Mesenchymal stem cell (in vitro differentiated cells and primary cell): ENCODE measurements around the gene TEX10.

Experiments used
- DNase-seq: peaks from one replicate; pipeline ENCODE4 v3.0.0-alpha.2; 2013
- H2AFZ ChIP-seq: one replicate; pipeline ENCODE4 v1.6.1; 2013; ENCODE audit warnings: low read depth, mild to moderate bottlenecking, control low read depth, inconsistent platforms, low read length, moderate library complexity
- H2AK5ac ChIP-seq: 2 replicates; pipeline ENCODE4 v1.6.1; 2013; ENCODE audit warnings: low read length, moderate library complexity, mild to moderate bottlenecking, inconsistent platforms; ENCODE audit not compliant: severe bottlenecking
- H2BK120ac ChIP-seq: one replicate; pipeline ENCODE4 v1.6.1; 2013; ENCODE audit warnings: low read depth, mild to moderate bottlenecking, inconsistent platforms, low read length, moderate library complexity
- H2BK12ac ChIP-seq, 2 experiments: one replicate each; pipeline ENCODE4 v1.6.1; 2013; ENCODE audit warnings: inconsistent platforms in 2 of 2, low read length in 2 of 2, mild to moderate bottlenecking in 2 of 2, moderate library complexity in 2 of 2, control low read depth in 1 of 2
- H2BK15ac ChIP-seq: one replicate; pipeline ENCODE4 v1.6.1; 2013; ENCODE audit warnings: mild to moderate bottlenecking, low read depth, inconsistent platforms; ENCODE audit not compliant: poor library complexity, severe bottlenecking
- H2BK5ac ChIP-seq: 2 replicates; pipeline ENCODE4 v1.6.1; 2013; ENCODE audit warnings: low read depth, mild to moderate bottlenecking, low read length, control low read depth, inconsistent platforms; ENCODE audit not compliant: poor library complexity, severe bottlenecking
- H3K14ac ChIP-seq, 2 experiments: one replicate each; pipeline ENCODE4 v1.6.1; 2013; ENCODE audit warnings: inconsistent platforms in 2 of 2, low read length in 2 of 2, control low read depth in 1 of 2, mild to moderate bottlenecking in 1 of 2, moderate library complexity in 1 of 2
- H3K18ac ChIP-seq, 2 experiments: one replicate each; pipeline ENCODE4 v1.6.1; 2013; ENCODE audit warnings: inconsistent platforms in 2 of 2, low read length in 2 of 2, control low read depth in 1 of 2, low read depth in 1 of 2, mild to moderate bottlenecking in 1 of 2
- H3K23ac ChIP-seq, 2 experiments: one replicate each; pipeline ENCODE4 v1.6.1; 2013; ENCODE audit warnings: inconsistent platforms in 2 of 2, low read length in 2 of 2, mild to moderate bottlenecking in 2 of 2, moderate library complexity in 2 of 2, control low read depth in 1 of 2
- H3K27ac ChIP-seq: 2 replicates; pipeline ENCODE4 v1.5.1; 2013; ENCODE audit warnings: mild to moderate bottlenecking, moderate library complexity, low read length, control low read depth, inconsistent platforms; ENCODE audit not compliant: poor library complexity, severe bottlenecking
- H3K27me3 ChIP-seq, 2 experiments: 2 replicates each; pipeline versions ENCODE4 v1.6.1 to v1.7.0; 2013; ENCODE audit warnings: low read length in 2 of 2, mild to moderate bottlenecking in 2 of 2, moderate library complexity in 2 of 2, control low read depth in 1 of 2, inconsistent platforms in 1 of 2; ENCODE audit not compliant: control insufficient read depth in 1 of 2, insufficient read depth in 1 of 2
- H3K36me3 ChIP-seq, 2 experiments: 2 replicates each; pipeline versions ENCODE4 v1.6.1 to v1.7.0; 2013; ENCODE audit warnings: low read length in 2 of 2, control low read depth in 1 of 2, inconsistent platforms in 1 of 2, low read depth in 1 of 2, mild to moderate bottlenecking in 1 of 2; ENCODE audit not compliant: insufficient read depth in 2 of 2, control insufficient read depth in 1 of 2
- H3K4ac ChIP-seq, 2 experiments: one replicate each; pipeline ENCODE4 v1.6.1; 2013; ENCODE audit warnings: inconsistent platforms in 2 of 2, low read length in 2 of 2, mild to moderate bottlenecking in 2 of 2, moderate library complexity in 2 of 2, control low read depth in 1 of 2, low read depth in 1 of 2
- H3K4me1 ChIP-seq: 2 replicates; pipeline ENCODE4 v1.6.1; 2013; ENCODE audit warnings: low read depth, low read length, control low read depth; ENCODE audit not compliant: control insufficient read depth, insufficient read depth
- H3K4me2 ChIP-seq: 2 replicates; pipeline ENCODE4 v1.6.1; 2013; ENCODE audit warnings: low read length, mild to moderate bottlenecking, inconsistent platforms; ENCODE audit not compliant: poor library complexity, severe bottlenecking
- H3K4me3 ChIP-seq, 2 experiments: 2 replicates each; pipeline versions ENCODE4 v1.5.1 to v1.7.0; 2013; ENCODE audit warnings: low read length in 2 of 2, mild to moderate bottlenecking in 2 of 2, control low read depth in 1 of 2, low read depth in 1 of 2; ENCODE audit not compliant: insufficient read depth in 1 of 2
- H3K79me1 ChIP-seq: replicated peaks from 2 replicates; pipeline ENCODE4 v1.6.1; 2013; ENCODE audit warnings: mild to moderate bottlenecking, control low read depth, low read length, inconsistent platforms; ENCODE audit not compliant: poor library complexity, severe bottlenecking
- H3K9ac ChIP-seq: 2 replicates; pipeline ENCODE4 v1.7.0; 2013; ENCODE audit warnings: mild to moderate bottlenecking, low read length, moderate library complexity
- H3K9me3 ChIP-seq: 2 replicates; pipeline ENCODE4 v1.7.0; 2013; ENCODE audit warnings: mild to moderate bottlenecking, low read length; ENCODE audit not compliant: control insufficient read depth
- H4K8ac ChIP-seq: one replicate; pipeline ENCODE4 v1.6.1; 2013; ENCODE audit warnings: inconsistent platforms, mild to moderate bottlenecking, low read length, moderate library complexity
- H4K91ac ChIP-seq: one replicate; pipeline ENCODE4 v1.6.1; 2013; ENCODE audit warnings: mild to moderate bottlenecking, low read length, inconsistent platforms
- WGBS: methylation state at CpG from one replicate; pipeline ENCODE4 v1.1.7; 2013; ENCODE audit warnings: mixed read lengths; 5-methylcytosine and 5-hydroxymethylcytosine counted together

Gene TEX10

GRCh38 chr9:100377015-100377414 is 24.3 kb upstream of the TEX10 start:
- DNase-seq, result peak; percentile 29
- Histone ChIP-seq H3K9me3 (no peaks in the 10 kb centered on the region), H3K14ac (no peak overlapping the region), H3K27me3 (no peaks in the 10 kb centered on the region), H3K4me3 (no peak overlapping the region), H2AK5ac (no peak overlapping the region), H3K79me1 (no peaks in the 10 kb centered on the region), H3K9ac (no peak overlapping the region), H3K4me1 (peaks cover 4% of the 10 kb centered on the region), H2BK15ac (no peak overlapping the region), H3K27ac (no peak overlapping the region), H3K4me2 (no peak overlapping the region), H2BK5ac (no peak overlapping the region), H3K4ac (peak overlapping the region in 1 of 2 experiments; percentile 51), H4K8ac (peak overlapping the region; percentile 72), H4K91ac (no peak overlapping the region), H3K23ac (no peak overlapping the region), H2BK120ac (no peak overlapping the region), H3K18ac (no peak overlapping the region), H2AFZ (no peak overlapping the region), H2BK12ac (peak overlapping the region in 1 of 2 experiments; percentile 42), H3K36me3 (no peaks in the 10 kb centered on the region)
- WGBS, result 100% methylated on average over 1 of the region's 5 CpGs

GRCh38 chr9:100375658-100376057 is 22.9 kb upstream of the TEX10 start:
- Histone ChIP-seq H2AK5ac (no peak overlapping the region), H3K18ac (peak overlapping the region in 1 of 2 experiments; percentile 83), H3K27ac (no peak overlapping the region), H2BK5ac (no peak overlapping the region), H3K9ac (no peak overlapping the region), H2AFZ (no peak overlapping the region), H3K27me3 (no peaks in the 10 kb centered on the region), H3K4me3 (no peak overlapping the region), H2BK12ac (no peak overlapping the region), H2BK120ac (no peak overlapping the region), H3K9me3 (no peaks in the 10 kb centered on the region), H3K79me1 (no peaks in the 10 kb centered on the region), H3K4me1 (peaks cover 4% of the 10 kb centered on the region), H3K4me2 (no peak overlapping the region), H4K8ac (no peak overlapping the region), H3K4ac (no peak overlapping the region), H4K91ac (no peak overlapping the region), H3K36me3 (no peaks in the 10 kb centered on the region), H3K14ac (no peak overlapping the region), H3K23ac (no peak overlapping the region), H2BK15ac (no peak overlapping the region)
- WGBS, result 93% methylated on average over 4 of the region's 5 CpGs
- DNase-seq, result no peak

- no peak overlapping the region for H2BK5ac ChIP-seq
- H3K4me2 ChIP-seq, result no peak overlapping the region
- H3K9ac ChIP-seq, result no peak overlapping the region
- DNase-seq, result no peak
- no peaks in the 10 kb centered on the region for H3K36me3 ChIP-seq
- no peaks in the 10 kb centered on the region for H3K27me3 ChIP-seq
- WGBS, result no CpG with 5 or more reads among the region's 3 CpGs
- no peak overlapping the region for H3K27ac ChIP-seq
- H3K9me3 ChIP-seq, result no peaks in the 10 kb centered on the region
- no peak overlapping the region for H4K91ac ChIP-seq
- H2AFZ ChIP-seq, result no peak overlapping the region
- H4K8ac ChIP-seq, result no peak overlapping the region
- H2BK12ac ChIP-seq, result no peak overlapping the region
- no peak overlapping the region for H3K4me3 ChIP-seq
- H3K18ac ChIP-seq, result no peak overlapping the region
- no peak overlapping the region for H2BK15ac ChIP-seq
- no peak overlapping the region for H3K4ac ChIP-seq
- H2BK120ac ChIP-seq, result no peak overlapping the region
- no peak overlapping the region for H3K23ac ChIP-seq
- no peaks in the 10 kb centered on the region for H3K79me1 ChIP-seq
- H3K4me1 ChIP-seq, result peaks cover 1% of the 10 kb centered on the region
- H2AK5ac ChIP-seq, result no peak overlapping the region
- no peak overlapping the region for H3K14ac ChIP-seq
These were observed 19.9 kb upstream of the TEX10 start for GRCh38 chr9:100372648-100373047.

- no peak overlapping the region for H3K27ac ChIP-seq
- WGBS, result 100% methylated on average over 6 of the region's 7 CpGs
- no peak overlapping the region for H3K23ac ChIP-seq
These were observed 17.5 kb upstream of the TEX10 start for GRCh38 chr9:100370064-100370723.

More at GRCh38 chr9:100370064-100370723, 17.5 kb upstream of the TEX10 start:
- Histone ChIP-seq H3K79me1 (no peaks in the 10 kb centered on the region), H3K4me2 (no peak overlapping the region), H2BK12ac (no peak overlapping the region), H4K8ac (no peak overlapping the region), H3K9ac (no peak overlapping the region), H3K18ac (no peak overlapping the region), H2AFZ (no peak overlapping the region), H2AK5ac (no peak overlapping the region), H3K4ac (no peak overlapping the region), H2BK15ac (no peak overlapping the region), H3K27me3 (no peaks in the 10 kb centered on the region), H3K36me3 (no peaks in the 10 kb centered on the region), H3K4me3 (no peak overlapping the region), H4K91ac (no peak overlapping the region), H2BK5ac (no peak overlapping the region), H2BK120ac (no peak overlapping the region), H3K14ac (no peak overlapping the region), H3K9me3 (no peaks in the 10 kb centered on the region), H3K4me1 (no peaks in the 10 kb centered on the region)
- no peak for DNase-seq
